ENCODE results near the gene DYRK3. TPM values are rescaled to one million over a fixed set of nuclear protein-coding genes. Genes with fewer than 3 reads are reported as not detected.

DYRK3 gene
- total RNA-seq, 1 donor from 2014 or later = 6.4 TPM

DNA sequence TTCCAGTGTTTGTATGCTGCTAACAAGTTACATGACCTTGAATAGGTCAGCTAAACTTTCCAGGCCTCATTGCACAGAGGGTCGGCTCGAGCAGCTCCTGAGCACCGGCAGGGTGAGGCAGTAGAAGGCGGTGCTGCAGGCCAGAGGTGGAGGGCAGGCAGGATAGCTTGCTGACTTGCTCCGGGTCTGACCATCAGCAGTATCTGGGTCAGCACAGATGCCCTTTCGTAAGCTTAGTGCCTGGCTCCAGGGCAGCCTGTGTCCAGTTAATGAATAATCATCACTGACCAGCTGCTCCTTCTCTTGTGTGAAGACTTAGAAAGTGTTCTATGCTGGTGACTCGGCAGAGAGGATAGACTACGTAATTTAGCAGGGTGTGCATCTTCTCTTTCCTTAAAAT, 56.3 kb downstream of the DYRK3 start:
- ATAC-seq (peak; percentile 18 to 29), DNase-seq (no peak)
- TF ChIP-seq, protein P1, sequence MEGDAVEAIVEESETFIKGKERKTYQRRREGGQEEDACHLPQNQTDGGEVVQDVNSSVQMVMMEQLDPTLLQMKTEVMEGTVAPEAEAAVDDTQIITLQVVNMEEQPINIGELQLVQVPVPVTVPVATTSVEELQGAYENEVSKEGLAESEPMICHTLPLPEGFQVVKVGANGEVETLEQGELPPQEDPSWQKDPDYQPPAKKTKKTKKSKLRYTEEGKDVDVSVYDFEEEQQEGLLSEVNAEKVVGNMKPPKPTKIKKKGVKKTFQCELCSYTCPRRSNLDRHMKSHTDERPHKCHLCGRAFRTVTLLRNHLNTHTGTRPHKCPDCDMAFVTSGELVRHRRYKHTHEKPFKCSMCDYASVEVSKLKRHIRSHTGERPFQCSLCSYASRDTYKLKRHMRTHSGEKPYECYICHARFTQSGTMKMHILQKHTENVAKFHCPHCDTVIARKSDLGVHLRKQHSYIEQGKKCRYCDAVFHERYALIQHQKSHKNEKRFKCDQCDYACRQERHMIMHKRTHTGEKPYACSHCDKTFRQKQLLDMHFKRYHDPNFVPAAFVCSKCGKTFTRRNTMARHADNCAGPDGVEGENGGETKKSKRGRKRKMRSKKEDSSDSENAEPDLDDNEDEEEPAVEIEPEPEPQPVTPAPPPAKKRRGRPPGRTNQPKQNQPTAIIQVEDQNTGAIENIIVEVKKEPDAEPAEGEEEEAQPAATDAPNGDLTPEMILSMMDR (IDR thresholded peaks at IDR 0.05) = no peak
- Histone ChIP-seq H3K27ac (no peak overlapping the region), H3K4me3 (no peak overlapping the region), H3K4me1 (peaks cover 84% of the 10 kb centered on the region), H3K36me3 (peaks cover 21% of the 10 kb centered on the region), H3K27me3 (ENCODE audit: low read depth) (no peaks in the 10 kb centered on the region), H3K9me3 (no peaks in the 10 kb centered on the region)
- intact Hi-C loops (cut with DNase I) = no loop called here

DNA sequence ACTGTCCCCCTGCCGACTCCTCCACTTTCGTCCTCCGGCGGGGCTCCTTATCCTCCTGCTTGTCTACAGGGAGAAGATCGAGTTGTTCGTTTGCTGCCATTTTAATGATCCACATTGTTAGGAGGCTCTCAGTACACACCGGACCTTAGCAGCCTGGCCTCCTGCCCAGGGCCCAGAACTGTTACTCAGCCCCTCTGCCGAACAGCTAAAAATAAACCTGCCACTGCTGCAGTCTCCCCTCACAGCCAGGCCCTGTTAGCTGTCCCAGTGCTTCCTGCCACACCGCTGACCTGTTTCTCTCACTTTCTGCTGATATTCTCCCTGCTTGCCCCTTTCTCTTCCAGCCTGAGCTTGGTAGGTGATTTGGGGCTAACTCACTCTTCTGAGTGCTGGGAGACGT, 57.7 kb downstream of the DYRK3 start:
- Histone ChIP-seq H3K36me3 (peaks cover 21% of the 10 kb centered on the region), H3K27me3 (ENCODE audit: low read depth) (no peaks in the 10 kb centered on the region), H3K4me3 (no peak overlapping the region), H3K9me3 (no peaks in the 10 kb centered on the region), H3K27ac (peak overlapping the region; percentile 24), H3K4me1 (peaks cover 84% of the 10 kb centered on the region)
- TF ChIP-seq, protein P1 (IDR thresholded peaks at IDR 0.05) = no peak
- ATAC-seq = peak; percentile 50 to 52
- intact Hi-C loops (cut with DNase I) = no loop called here
- DNase-seq = no peak

DNA sequence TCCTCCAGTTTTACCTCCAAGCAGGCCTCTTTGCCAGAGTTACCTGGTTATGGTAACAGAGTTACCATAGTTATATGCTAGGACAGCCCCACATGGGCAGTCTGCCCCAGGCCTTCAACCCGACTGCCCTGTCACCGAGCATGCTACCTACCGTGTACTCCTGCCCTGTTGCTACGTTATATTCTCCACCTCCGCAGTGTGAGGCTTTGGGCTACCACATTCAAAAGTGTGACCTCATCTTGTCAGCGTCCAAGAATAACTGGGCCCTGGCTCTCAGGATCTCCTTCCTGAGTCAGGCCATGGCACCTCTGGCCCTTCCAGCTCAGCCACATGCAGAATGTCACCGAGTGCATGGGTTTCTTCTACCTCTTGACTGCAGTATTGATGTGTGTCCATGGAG, 58.3 kb downstream of the DYRK3 start:
- ATAC-seq (peak; percentile 2 to 7), DNase-seq (no peak)
- Histone ChIP-seq H3K4me1 (peaks cover 84% of the 10 kb centered on the region), H3K36me3 (peaks cover 21% of the 10 kb centered on the region), H3K4me3 (no peak overlapping the region), H3K9me3 (no peaks in the 10 kb centered on the region), H3K27me3 (ENCODE audit: low read depth) (no peaks in the 10 kb centered on the region), H3K27ac (no peak overlapping the region)
- TF ChIP-seq, protein P1 (IDR thresholded peaks at IDR 0.05) = no peak
- intact Hi-C loops (cut with DNase I) = no loop called here

DNA sequence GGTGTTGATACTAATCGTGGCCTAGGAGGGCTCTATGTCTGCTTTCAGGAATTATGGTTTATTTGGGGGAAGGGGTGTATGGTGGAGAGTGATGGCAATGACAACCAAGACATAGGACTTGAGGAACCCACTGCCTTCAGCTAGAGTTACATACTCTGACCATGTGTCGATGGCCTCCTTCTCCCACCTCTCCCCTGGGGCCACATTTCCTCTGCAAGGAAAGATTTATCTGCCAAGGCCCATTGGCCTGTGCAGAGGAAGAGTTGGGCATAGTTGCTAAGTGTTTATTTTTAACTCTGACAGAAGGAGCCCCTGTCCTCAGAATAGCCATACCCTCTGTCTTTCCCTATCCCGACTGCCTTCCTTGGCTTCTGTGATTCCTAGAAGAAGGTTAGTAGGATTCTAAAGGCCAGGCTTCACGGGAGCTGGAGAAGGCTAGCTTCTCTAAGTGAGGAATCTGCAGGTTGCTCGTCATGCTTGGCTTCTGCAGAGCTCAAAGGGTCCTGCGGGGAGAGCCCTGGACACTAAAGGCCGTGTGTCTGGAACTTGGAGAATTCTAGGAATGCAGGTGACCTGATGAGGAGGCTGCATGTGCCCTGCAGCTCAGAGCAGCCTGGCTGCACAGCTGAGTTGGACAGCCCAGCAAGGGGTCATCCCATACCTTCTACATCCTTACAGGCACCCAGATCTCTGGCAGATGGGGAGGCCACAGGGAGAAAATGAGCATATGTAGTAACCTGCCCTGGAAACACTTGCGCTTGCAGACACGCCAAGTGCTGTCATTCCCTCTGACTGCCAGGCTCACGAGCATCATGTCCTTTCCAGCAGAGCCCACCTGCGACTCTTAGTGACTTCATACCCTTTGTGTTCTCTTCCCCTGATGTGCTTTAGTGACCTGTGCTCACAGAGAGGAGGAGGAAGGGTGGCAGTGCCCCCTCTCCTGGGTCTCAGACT, 59.1 kb downstream of the DYRK3 start:
- no peaks in the 10 kb centered on the region for H3K27me3 ChIP-seq (ENCODE audit: low read depth)
- ATAC-seq (no peak), DNase-seq (no peak)
- intact Hi-C loops (cut with DNase I) = no loop called here
- TF ChIP-seq, protein P1 (IDR thresholded peaks at IDR 0.05) = no peak
- no peaks in the 10 kb centered on the region for H3K9me3 ChIP-seq
- H3K27ac ChIP-seq = no peak overlapping the region
- H3K4me3 ChIP-seq = no peak overlapping the region
- H3K4me1 ChIP-seq = peaks cover 84% of the 10 kb centered on the region
- peaks cover 21% of the 10 kb centered on the region for H3K36me3 ChIP-seq

DNA sequence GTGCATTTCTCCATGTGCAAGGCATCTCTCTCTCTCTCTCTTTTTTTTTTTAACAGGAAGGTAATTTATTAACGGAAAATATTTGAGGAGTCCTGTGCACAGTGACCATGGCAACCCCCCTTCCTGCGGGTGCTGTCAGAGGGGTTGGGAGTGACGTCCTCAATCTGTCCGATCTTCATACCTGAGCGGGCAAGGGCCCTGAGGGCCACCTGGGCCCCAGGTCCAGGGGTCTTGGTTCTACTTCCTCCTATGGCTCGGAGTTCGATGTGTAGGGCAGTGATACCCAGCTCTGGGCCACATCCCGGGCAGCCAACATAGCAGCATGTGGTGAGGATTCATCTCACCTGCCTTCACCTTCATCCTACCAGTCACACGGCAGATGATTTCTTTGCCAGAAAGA, 60.4 kb downstream of the DYRK3 start:
- no peak for DNase-seq
- intact Hi-C loops (cut with DNase I) = no loop called here

More for the DNA sequence above, 60.4 kb downstream of the DYRK3 start:
- Histone ChIP-seq H3K27me3 (ENCODE audit: low read depth) (no peaks in the 10 kb centered on the region), H3K9me3 (no peaks in the 10 kb centered on the region), H3K4me3 (no peak overlapping the region), H3K27ac (no peak overlapping the region), H3K4me1 (peaks cover 84% of the 10 kb centered on the region), H3K36me3 (peaks cover 21% of the 10 kb centered on the region)
- TF ChIP-seq, protein P1 (IDR thresholded peaks at IDR 0.05) = no peak
- ATAC-seq = no peak
